ENCODE results near the gene UBR1.
"Not testable (repeated sequence)": the region's sequence is repeated elsewhere in the genome, so short reads cannot be mapped to it uniquely, and the experiment has no call there.

UBR1 gene

GRCh38 chr15:43046484-43046883, 59.4 kb downstream of the UBR1 start:
- no peak for DNase-seq

GRCh38 chr15:43042885-43043284, 63.0 kb downstream of the UBR1 start:
- no peak for DNase-seq

DNA sequence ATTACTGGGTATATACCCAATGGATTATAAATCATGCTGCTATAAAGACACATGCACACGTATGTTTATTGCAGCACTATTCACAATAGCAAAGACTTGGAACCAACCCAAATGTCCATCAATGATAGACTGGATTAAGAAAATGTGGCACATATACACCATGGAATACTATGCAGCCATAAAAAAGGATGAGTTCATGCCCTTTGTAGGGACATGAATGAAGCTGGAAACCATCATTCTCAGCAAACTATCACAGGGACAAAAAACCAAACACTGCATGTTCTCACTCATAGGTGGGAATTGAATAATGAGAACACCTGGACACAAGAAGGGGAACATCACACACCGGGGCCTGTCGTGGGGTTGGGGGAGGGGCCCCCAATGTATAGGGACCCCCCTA, 64.8 kb downstream of the UBR1 start:
- not testable (repeated sequence) for DNase-seq

DNA sequence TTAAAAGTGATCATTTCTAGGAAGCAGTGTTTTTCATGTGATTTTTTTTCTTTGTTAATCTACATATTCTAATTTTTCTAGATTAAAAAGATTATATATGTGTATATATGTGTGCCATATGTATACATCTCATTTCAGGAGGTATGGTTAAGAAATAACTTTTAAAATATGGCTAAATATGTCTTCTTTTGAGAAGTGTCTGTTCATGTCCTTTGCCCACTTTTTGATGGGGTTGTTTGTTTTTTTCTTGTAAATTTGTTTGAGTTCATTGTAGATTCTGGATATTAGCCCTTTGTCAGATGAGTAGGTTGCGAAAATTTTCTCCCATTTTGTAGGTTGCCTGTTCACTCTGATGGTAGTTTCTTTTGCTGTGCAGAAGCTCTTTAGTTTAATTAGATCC, 70.6 kb downstream of the UBR1 start:
- not testable (repeated sequence) for DNase-seq

DNA sequence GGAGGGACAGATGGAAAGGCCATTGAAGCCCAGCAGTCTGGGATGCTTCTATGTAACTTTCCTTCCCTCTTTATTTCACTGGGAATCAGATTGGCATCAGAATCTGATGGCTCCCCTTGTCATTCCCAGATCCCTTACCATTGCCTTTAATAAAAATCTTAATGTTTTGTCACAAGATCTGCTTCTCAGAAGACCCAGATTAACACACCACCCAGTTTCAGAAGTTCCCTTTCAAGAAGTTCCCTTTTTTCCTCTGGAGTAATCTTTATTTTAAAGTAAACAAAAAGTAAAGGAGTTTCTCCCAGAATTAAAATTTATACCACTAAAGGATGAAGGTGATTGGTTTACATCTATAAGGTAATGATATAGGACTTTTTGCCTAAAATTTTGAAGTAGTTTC, 76.4 kb downstream of the UBR1 start:
- no peak for DNase-seq

GRCh38 chr15:43025150-43025549, 80.7 kb downstream of the UBR1 start:
- no peak for DNase-seq

GRCh38 chr15:43014671-43015070, 91.2 kb downstream of the UBR1 start:
- not testable (repeated sequence) for DNase-seq

- no peak for DNase-seq
These were observed 96.6 kb downstream of the UBR1 start for GRCh38 chr15:43009206-43009605.

DNA sequence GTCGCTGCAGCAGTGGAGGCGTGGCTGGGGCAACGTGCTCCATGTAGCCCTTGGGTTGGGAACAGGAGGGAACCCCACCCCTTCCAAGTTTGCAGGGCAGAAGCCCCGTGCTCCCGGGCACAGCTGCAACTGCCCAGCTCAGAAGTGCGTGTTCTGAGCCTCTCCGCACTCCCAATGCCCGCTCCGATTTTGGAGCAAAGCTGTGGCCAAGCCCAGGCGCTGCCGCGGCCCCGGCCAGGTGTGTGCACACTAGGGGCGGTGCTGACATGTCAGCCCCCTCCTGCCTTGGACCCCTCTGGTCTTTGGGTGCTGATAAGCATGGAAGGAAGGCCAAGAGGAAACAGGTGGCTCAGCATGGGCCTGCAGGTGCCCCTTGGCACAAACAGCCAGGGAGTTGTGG, 97.7 kb downstream of the UBR1 start:
- DNase-seq, result no peak

GRCh38 chr15:43007551-43007950, 98.3 kb downstream of the UBR1 start:
- no peak for DNase-seq

- no peak for DNase-seq
These were observed 98.8 kb downstream of the UBR1 start for GRCh38 chr15:43006991-43007390.

- not testable (repeated sequence) for DNase-seq
These were observed 100.8 kb downstream of the UBR1 start for GRCh38 chr15:43004886-43005595.

- no peak for DNase-seq
These were observed 106.5 kb downstream of the UBR1 start for GRCh38 chr15:42999201-42999779.

GRCh38 chr15:42996871-42997270, 109.0 kb downstream of the UBR1 start:
- DNase-seq, result no peak

DNA sequence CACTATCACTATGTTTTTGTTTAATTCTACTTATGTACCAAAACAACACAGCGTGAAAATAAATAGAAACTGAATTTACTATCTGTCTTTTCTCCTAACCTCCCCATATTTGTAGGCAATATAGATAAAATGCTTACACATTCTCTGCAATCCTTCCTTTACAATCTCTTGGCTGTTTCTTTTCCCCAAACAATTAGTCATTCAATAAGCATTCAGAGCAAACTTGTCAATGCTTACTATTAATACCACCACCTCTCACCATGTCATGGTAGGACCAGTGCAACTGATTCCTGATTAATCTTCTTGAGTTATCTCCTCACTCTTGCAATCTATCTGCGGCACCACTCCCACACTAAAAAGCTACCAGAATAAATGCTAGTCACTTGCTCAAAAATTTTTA, 111.3 kb downstream of the UBR1 start:
- DNase-seq, result no peak

- no peak for DNase-seq
These were observed 113.2 kb downstream of the UBR1 start for GRCh38 chr15:42992626-42993025.

GRCh38 chr15:42986693-42987342, 119.0 kb downstream of the UBR1 start:
- DNase-seq, result no peak

- no peak for DNase-seq
These were observed 121.3 kb downstream of the UBR1 start for GRCh38 chr15:42984493-42985034.

DNA sequence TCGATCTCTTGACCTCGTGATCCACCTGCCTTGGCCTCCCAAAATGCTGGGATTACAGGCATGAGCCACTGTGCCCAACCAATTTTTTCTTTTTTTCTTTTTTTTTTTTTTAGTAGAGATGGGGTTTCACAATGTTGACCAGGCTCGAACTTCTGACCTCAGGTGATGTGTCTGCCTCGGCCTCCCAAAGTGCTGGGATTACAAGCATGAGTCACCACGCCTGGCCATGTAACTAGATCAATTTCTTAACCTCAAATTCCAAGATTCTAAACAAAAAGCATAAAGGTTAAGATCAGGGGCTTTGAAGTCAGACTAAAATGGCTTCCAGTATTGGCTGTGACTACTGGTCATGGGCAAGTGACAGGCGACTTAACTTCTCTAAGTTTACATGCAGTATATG, 126.7 kb downstream of the UBR1 start:
- DNase-seq, result not testable (repeated sequence)

GRCh38 chr15:42974202-42974862, 131.5 kb downstream of the UBR1 start:
- no peak for DNase-seq

DNA sequence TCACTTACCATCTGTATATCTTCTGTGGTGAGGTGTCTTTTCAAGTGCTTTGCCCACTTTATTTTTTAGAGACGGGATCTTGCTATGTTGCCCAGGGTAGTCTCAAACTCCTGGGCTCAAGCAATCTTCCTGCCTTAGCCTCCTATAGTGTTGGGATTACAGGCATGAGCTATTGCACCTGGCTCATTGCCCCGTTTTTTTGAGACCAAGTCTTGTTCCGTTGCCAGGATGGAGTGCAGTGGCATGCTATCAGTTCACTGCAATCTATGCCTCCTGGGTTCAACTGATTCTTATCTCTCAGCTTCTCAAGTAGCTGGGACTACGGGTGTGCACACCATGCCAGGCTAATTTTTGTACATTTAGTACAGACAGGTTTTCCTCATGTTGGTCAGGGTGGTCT, 132.7 kb downstream of the UBR1 start:
- DNase-seq, result no peak

GRCh38 chr15:42971830-42972229, 134.0 kb downstream of the UBR1 start:
- DNase-seq, result no peak

DNA sequence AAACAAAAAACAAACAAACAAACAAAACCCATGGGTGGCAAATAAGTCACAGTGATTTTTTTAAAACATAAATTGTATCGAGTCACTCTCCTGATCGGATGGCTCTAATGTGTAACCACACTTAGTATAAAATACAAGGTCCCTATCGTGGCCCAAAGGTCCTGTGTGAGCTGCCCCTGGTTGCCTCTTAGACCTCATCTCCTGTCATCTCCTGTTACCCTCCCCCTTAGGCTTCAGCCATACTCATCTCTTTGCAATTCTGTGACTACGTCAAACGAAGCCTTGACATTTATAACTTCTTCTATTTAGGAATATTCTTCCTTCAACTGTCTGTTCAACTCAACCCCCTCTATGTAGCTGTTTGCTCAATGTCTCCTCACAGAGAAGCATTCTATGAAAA, 141.4 kb downstream of the UBR1 start:
- DNase-seq, result no peak

GRCh38 chr15:42955518-42955917, 150.3 kb downstream of the UBR1 start:
- DNase-seq, result no peak
